ENCODE results near the gene BPIFB4.

BPIFB4 gene

GRCh38 chr20:33139467-33139866 is 60.0 kb downstream of the BPIFB4 start:
- H3K9me3 Mint-ChIP-seq, result no peaks in the 10 kb centered on the region
- no peak overlapping the region for H3K4me3 Mint-ChIP-seq
- no peaks in the 10 kb centered on the region for H3K4me1 Mint-ChIP-seq
- no peak overlapping the region for H3K27ac Mint-ChIP-seq (ENCODE audit: low read depth)
- DNase-seq (ENCODE audit: low spot score in 2 of 2) (no peak), ATAC-seq (replicated peaks; ENCODE audit: extremely low read depth, poor library complexity, severe bottlenecking) (no peak)
- H3K27me3 Mint-ChIP-seq, result peaks cover 36% of the 10 kb centered on the region
- H3K36me3 Mint-ChIP-seq (ENCODE audit: insufficient read depth), result no peaks in the 10 kb centered on the region

- peaks cover 69% of the 10 kb centered on the region for H3K27me3 Mint-ChIP-seq
- H3K36me3 Mint-ChIP-seq (ENCODE audit: insufficient read depth), result no peaks in the 10 kb centered on the region
- H3K27ac Mint-ChIP-seq (ENCODE audit: low read depth), result no peak overlapping the region
- no peak overlapping the region for H3K4me3 Mint-ChIP-seq
- no peaks in the 10 kb centered on the region for H3K4me1 Mint-ChIP-seq
- DNase-seq (ENCODE audit: low spot score in 2 of 2) (no peak), ATAC-seq (replicated peaks; ENCODE audit: extremely low read depth, poor library complexity, severe bottlenecking) (no peak)
- H3K9me3 Mint-ChIP-seq, result no peaks in the 10 kb centered on the region
These were observed 66.1 kb downstream of the BPIFB4 start for GRCh38 chr20:33145521-33145920.

GRCh38 chr20:33147299-33147698 is 67.9 kb downstream of the BPIFB4 start:
- DNase-seq (ENCODE audit: low spot score in 2 of 2) (no peak), ATAC-seq (replicated peaks; ENCODE audit: extremely low read depth, poor library complexity, severe bottlenecking) (no peak)
- H3K9me3 Mint-ChIP-seq, result no peaks in the 10 kb centered on the region
- H3K4me1 Mint-ChIP-seq, result no peaks in the 10 kb centered on the region
- H3K27ac Mint-ChIP-seq (ENCODE audit: low read depth), result no peak overlapping the region
- peaks cover 65% of the 10 kb centered on the region for H3K27me3 Mint-ChIP-seq
- no peak overlapping the region for H3K4me3 Mint-ChIP-seq
- no peaks in the 10 kb centered on the region for H3K36me3 Mint-ChIP-seq (ENCODE audit: insufficient read depth)

GRCh38 chr20:33148040-33148439 is 68.6 kb downstream of the BPIFB4 start:
- Mint-ChIP-seq H3K9me3 (no peaks in the 10 kb centered on the region), H3K27me3 (peaks cover 61% of the 10 kb centered on the region), H3K4me3 (no peak overlapping the region), H3K36me3 (ENCODE audit: insufficient read depth) (no peaks in the 10 kb centered on the region), H3K27ac (ENCODE audit: low read depth) (no peak overlapping the region), H3K4me1 (no peaks in the 10 kb centered on the region)
- ATAC-seq (replicated peaks; ENCODE audit: extremely low read depth, poor library complexity, severe bottlenecking), result no peak
- no peak for DNase-seq (ENCODE audit: low spot score in 2 of 2)

- Mint-ChIP-seq H3K4me3 (no peak overlapping the region), H3K36me3 (ENCODE audit: insufficient read depth) (no peaks in the 10 kb centered on the region), H3K9me3 (no peaks in the 10 kb centered on the region), H3K27me3 (peaks cover 31% of the 10 kb centered on the region), H3K27ac (ENCODE audit: low read depth) (no peak overlapping the region), H3K4me1 (no peaks in the 10 kb centered on the region)
- ATAC-seq (replicated peaks; ENCODE audit: extremely low read depth, poor library complexity, severe bottlenecking) (no peak), DNase-seq (ENCODE audit: low spot score in 2 of 2) (no peak)
These were observed 74.8 kb downstream of the BPIFB4 start for GRCh38 chr20:33154252-33154651.

- Mint-ChIP-seq H3K27ac (ENCODE audit: low read depth) (no peak overlapping the region), H3K36me3 (ENCODE audit: insufficient read depth) (no peaks in the 10 kb centered on the region), H3K4me1 (no peaks in the 10 kb centered on the region), H3K27me3 (peaks cover 24% of the 10 kb centered on the region), H3K4me3 (no peak overlapping the region), H3K9me3 (no peaks in the 10 kb centered on the region)
- ATAC-seq (replicated peaks; ENCODE audit: extremely low read depth, poor library complexity, severe bottlenecking) (no peak), DNase-seq (ENCODE audit: low spot score in 2 of 2) (no peak)
These were observed 79.4 kb downstream of the BPIFB4 start for GRCh38 chr20:33158637-33159385.

- Mint-ChIP-seq H3K9me3 (no peaks in the 10 kb centered on the region), H3K27me3 (peaks cover 23% of the 10 kb centered on the region), H3K4me1 (no peaks in the 10 kb centered on the region), H3K27ac (ENCODE audit: low read depth) (no peak overlapping the region), H3K36me3 (ENCODE audit: insufficient read depth) (no peaks in the 10 kb centered on the region), H3K4me3 (no peak overlapping the region)
- DNase-seq (ENCODE audit: low spot score in 2 of 2) (no peak), ATAC-seq (replicated peaks; ENCODE audit: extremely low read depth, poor library complexity, severe bottlenecking) (no peak)
These were observed 80.3 kb downstream of the BPIFB4 start for GRCh38 chr20:33159713-33160112.

GRCh38 chr20:33160681-33161080 is 81.2 kb downstream of the BPIFB4 start:
- ATAC-seq (replicated peaks; ENCODE audit: extremely low read depth, poor library complexity, severe bottlenecking) (no peak), DNase-seq (ENCODE audit: low spot score in 2 of 2) (no peak)
- Mint-ChIP-seq H3K4me1 (no peaks in the 10 kb centered on the region), H3K27ac (ENCODE audit: low read depth) (no peak overlapping the region), H3K27me3 (peaks cover 31% of the 10 kb centered on the region), H3K4me3 (no peak overlapping the region), H3K36me3 (ENCODE audit: insufficient read depth) (no peaks in the 10 kb centered on the region), H3K9me3 (no peaks in the 10 kb centered on the region)

All from central memory CD8-positive, alpha-beta T cell (primary cell).